Osteoblast (primary cell): Measurements from ENCODE around the gene KIF17. TPM values are rescaled to one million over a fixed set of nuclear protein-coding genes. Genes with fewer than 3 reads are reported as not detected.

Source experiments
- DNase-seq: peaks from one replicate; pipeline ENCODE4 v3.0.0; 2011; ENCODE audit warnings: low spot score, mixed read lengths; ENCODE audit not compliant: insufficient read length; ENCODE audit errors: missing footprints
- H2AFZ ChIP-seq: 2 replicates; pipeline ENCODE4 v1.6.0; 2011; ENCODE audit warnings: mild to moderate bottlenecking, low read length
- H3K27ac ChIP-seq: 2 replicates; pipeline ENCODE4 v1.5.1; 2011; ENCODE audit warnings: mild to moderate bottlenecking, low read depth, low read length, moderate library complexity
- H3K27me3 ChIP-seq: 2 replicates; pipeline ENCODE4 v1.6.0; 2012; ENCODE audit warnings: mild to moderate bottlenecking, control low read depth, inconsistent platforms, low read length, moderate library complexity; ENCODE audit not compliant: insufficient read depth
- H3K36me3 ChIP-seq: 2 replicates; pipeline ENCODE4 v1.5.1; 2011; ENCODE audit warnings: mild to moderate bottlenecking, low read length, control low read depth, moderate library complexity; ENCODE audit not compliant: insufficient read depth
- H3K4me1 ChIP-seq: 2 replicates; pipeline ENCODE4 v1.5.1; 2011; ENCODE audit warnings: mild to moderate bottlenecking, low read length, control low read depth, moderate library complexity; ENCODE audit not compliant: insufficient read depth
- H3K4me2 ChIP-seq: 2 replicates; pipeline ENCODE4 v1.6.0; 2011; ENCODE audit warnings: mild to moderate bottlenecking, low read length; ENCODE audit not compliant: insufficient read depth
- H3K4me3 ChIP-seq: fragments of 200-600 bp; sonication (generic); 3 replicates; pipeline ENCODE4 v1.5.1; 2012; ENCODE audit warnings: mild to moderate bottlenecking, low read length, inconsistent platforms; ENCODE audit not compliant: insufficient read depth
- H3K79me2 ChIP-seq: 2 replicates; pipeline ENCODE4 v1.6.0; 2012; ENCODE audit warnings: mild to moderate bottlenecking, low read length, control low read depth, inconsistent platforms; ENCODE audit not compliant: insufficient read depth
- H3K9me3 ChIP-seq: 2 replicates; pipeline ENCODE4 v1.5.1; 2011; ENCODE audit warnings: low read depth, low read length, control low read depth
- H4K20me1 ChIP-seq: 2 replicates; pipeline ENCODE4 v1.6.0; 2012; ENCODE audit warnings: mild to moderate bottlenecking, low read length, control low read depth; ENCODE audit not compliant: insufficient read depth
- CTCF ChIP-seq: IDR thresholded peaks from 2 replicates; pipeline ENCODE4 v1.5.1; 2011; ENCODE audit warnings: mild to moderate bottlenecking, low read depth, low read length, moderate library complexity; ENCODE audit errors: extremely low read depth
- total RNA-seq: library from RNA; depleted of rRNA; stranded (reverse); fragments of >200 nt; gene quantifications from 2 replicates; pipeline ENCODE4 v1.2.3, GENCODE V29; 2012

The KIF17 gene
- total RNA-seq, 1 donor, result 0.36 TPM

GRCh38 chr1:20708057-20708456 lies 9.8 kb downstream of the KIF17 start:
- Histone ChIP-seq H3K4me2 (no peak overlapping the region), H2AFZ (no peak overlapping the region), H3K36me3 (no peaks in the 10 kb centered on the region), H3K4me3 (no peak overlapping the region), H3K79me2 (no peaks in the 10 kb centered on the region), H3K9me3 (no peaks in the 10 kb centered on the region), H3K27me3 (no peaks in the 10 kb centered on the region), H3K27ac (no peak overlapping the region), H3K4me1 (no peaks in the 10 kb centered on the region), H4K20me1 (no peaks in the 10 kb centered on the region)
- no peak for DNase-seq
- TF ChIP-seq CTCF, result no peak

GRCh38 chr1:20706841-20707240 lies 11.0 kb downstream of the KIF17 start:
- no peaks in the 10 kb centered on the region for H3K9me3 ChIP-seq
- H3K79me2 ChIP-seq, result no peaks in the 10 kb centered on the region
- H3K4me3 ChIP-seq, result no peak overlapping the region
- no peaks in the 10 kb centered on the region for H3K27me3 ChIP-seq
- H3K4me1 ChIP-seq, result no peaks in the 10 kb centered on the region
- H3K36me3 ChIP-seq, result no peaks in the 10 kb centered on the region
- TF ChIP-seq CTCF, result no peak
- H2AFZ ChIP-seq, result no peak overlapping the region
- no peak for DNase-seq
- H3K4me2 ChIP-seq, result no peak overlapping the region
- H3K27ac ChIP-seq, result no peak overlapping the region
- H4K20me1 ChIP-seq, result no peaks in the 10 kb centered on the region

GRCh38 chr1:20705203-20705755 lies 12.5 kb downstream of the KIF17 start:
- H3K27me3 ChIP-seq, result no peaks in the 10 kb centered on the region
- H3K4me1 ChIP-seq, result no peaks in the 10 kb centered on the region
- no peak overlapping the region for H3K4me2 ChIP-seq
- TF ChIP-seq CTCF, result no peak
- H3K79me2 ChIP-seq, result no peaks in the 10 kb centered on the region
- H3K4me3 ChIP-seq, result no peak overlapping the region
- H2AFZ ChIP-seq, result no peak overlapping the region
- H3K36me3 ChIP-seq, result no peaks in the 10 kb centered on the region
- no peaks in the 10 kb centered on the region for H3K9me3 ChIP-seq
- no peak for DNase-seq
- no peak overlapping the region for H3K27ac ChIP-seq
- no peaks in the 10 kb centered on the region for H4K20me1 ChIP-seq

GRCh38 chr1:20704390-20705202 lies 13.2 kb downstream of the KIF17 start:
- H3K79me2 ChIP-seq, result no peaks in the 10 kb centered on the region
- H3K27ac ChIP-seq, result no peak overlapping the region
- H3K36me3 ChIP-seq, result no peaks in the 10 kb centered on the region
- peak; percentile 30 for DNase-seq
- H3K27me3 ChIP-seq, result no peaks in the 10 kb centered on the region
- no peaks in the 10 kb centered on the region for H3K9me3 ChIP-seq
- no peak for TF ChIP-seq CTCF
- H3K4me2 ChIP-seq, result no peak overlapping the region
- H3K4me3 ChIP-seq, result no peak overlapping the region
- no peak overlapping the region for H2AFZ ChIP-seq
- H3K4me1 ChIP-seq, result no peaks in the 10 kb centered on the region
- no peaks in the 10 kb centered on the region for H4K20me1 ChIP-seq
